Fibroblast of gingiva (primary cell): Measurements from ENCODE around the gene TCAF1.
"Not testable (repeated sequence)": the region's sequence is repeated elsewhere in the genome, so short reads cannot be mapped to it uniquely, and the experiment has no call there.

Experiments used
- DNase-seq: peaks from one replicate; pipeline ENCODE4 v3.0.0-alpha.2; 2011; ENCODE audit warnings: low read depth

TCAF1 gene

DNA sequence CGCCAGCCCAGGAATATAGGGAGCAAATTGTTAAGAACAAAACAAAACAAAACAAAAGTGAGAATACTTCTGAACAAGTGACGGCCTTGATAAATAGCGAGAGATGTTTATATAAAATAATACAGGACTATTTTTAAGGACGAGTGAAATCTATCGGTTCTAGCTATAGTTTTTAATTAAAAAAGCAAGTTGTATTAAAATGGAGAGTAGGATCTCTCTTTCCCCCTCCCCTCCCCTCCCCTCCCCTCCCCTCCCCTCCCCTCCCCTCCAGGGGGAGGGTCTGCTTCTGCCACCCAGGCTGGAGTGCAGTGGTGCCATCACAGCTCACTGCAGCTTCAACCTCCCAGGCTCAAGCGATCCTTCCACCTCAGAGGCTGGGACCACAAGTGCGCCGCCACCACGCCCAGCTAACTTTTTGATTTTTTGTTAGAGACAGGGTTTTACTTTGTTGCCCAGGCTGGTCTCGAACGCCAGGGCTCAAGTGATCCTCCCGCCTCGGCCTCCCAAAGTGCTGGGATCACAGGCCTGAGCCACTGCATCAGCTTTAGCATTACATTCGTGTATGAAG lies 440 bp upstream of the TCAF1 start:
- no peak for DNase-seq

GRCh38 chr7:143901332-143901667 lies 676 bp downstream of the TCAF1 start:
- peak; percentile 44 for DNase-seq

GRCh38 chr7:143900230-143900766 lies 1.7 kb downstream of the TCAF1 start:
- no peak for DNase-seq

GRCh38 chr7:143898810-143899209 lies 3.2 kb downstream of the TCAF1 start:
- DNase-seq, result no peak

GRCh38 chr7:143896667-143897066 lies 5.3 kb downstream of the TCAF1 start:
- no peak for DNase-seq

- no peak for DNase-seq
These were observed 9.3 kb downstream of the TCAF1 start for GRCh38 chr7:143892527-143893300.

- no peak for DNase-seq
These were observed 10.5 kb downstream of the TCAF1 start for GRCh38 chr7:143891457-143891856.

- DNase-seq, result no peak
These were observed 11.4 kb downstream of the TCAF1 start for GRCh38 chr7:143890558-143890957.

DNA sequence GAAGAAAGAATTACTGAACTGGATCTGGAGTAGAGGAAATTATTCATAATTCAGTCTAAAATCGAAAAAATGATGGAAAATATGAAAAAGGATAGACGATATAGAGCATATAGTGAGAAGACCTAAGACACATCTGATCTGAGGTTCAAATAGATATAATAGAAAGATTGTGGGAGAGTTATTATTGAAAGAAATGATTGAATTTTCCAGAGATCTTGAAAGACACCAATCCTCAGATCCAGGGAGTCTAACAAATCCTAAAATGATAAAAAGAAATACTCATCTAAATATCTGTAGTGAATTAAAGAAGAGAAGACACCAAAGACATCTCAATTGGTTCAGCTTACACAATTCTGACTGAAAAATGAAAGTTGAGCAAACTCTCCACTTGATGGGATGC lies 12.9 kb downstream of the TCAF1 start:
- no peak for DNase-seq

- no peak for DNase-seq
These were observed 15.0 kb downstream of the TCAF1 start for GRCh38 chr7:143886826-143887477.

DNA sequence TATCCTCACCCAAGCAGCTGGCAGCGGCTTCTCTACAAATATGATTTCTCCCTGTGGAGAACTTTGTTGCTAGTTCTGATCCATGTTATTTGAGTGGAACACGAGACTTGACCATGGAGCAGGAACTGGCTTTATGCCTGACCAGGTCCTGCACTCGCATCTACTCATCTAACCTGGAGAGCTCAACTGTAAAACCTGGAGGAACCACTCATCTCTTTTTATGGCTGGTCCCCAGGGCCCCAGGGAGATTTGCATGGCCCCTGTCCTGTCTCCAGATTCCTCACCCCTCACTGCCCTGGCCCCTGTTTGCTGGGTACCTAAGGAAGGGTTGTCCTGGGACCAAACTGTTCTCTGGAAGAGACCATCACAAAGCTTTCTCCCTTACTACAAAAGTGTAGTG lies 16.0 kb downstream of the TCAF1 start:
- DNase-seq, result no peak

GRCh38 chr7:143884969-143885559 lies 16.9 kb downstream of the TCAF1 start:
- DNase-seq, result peak; percentile 73

DNA sequence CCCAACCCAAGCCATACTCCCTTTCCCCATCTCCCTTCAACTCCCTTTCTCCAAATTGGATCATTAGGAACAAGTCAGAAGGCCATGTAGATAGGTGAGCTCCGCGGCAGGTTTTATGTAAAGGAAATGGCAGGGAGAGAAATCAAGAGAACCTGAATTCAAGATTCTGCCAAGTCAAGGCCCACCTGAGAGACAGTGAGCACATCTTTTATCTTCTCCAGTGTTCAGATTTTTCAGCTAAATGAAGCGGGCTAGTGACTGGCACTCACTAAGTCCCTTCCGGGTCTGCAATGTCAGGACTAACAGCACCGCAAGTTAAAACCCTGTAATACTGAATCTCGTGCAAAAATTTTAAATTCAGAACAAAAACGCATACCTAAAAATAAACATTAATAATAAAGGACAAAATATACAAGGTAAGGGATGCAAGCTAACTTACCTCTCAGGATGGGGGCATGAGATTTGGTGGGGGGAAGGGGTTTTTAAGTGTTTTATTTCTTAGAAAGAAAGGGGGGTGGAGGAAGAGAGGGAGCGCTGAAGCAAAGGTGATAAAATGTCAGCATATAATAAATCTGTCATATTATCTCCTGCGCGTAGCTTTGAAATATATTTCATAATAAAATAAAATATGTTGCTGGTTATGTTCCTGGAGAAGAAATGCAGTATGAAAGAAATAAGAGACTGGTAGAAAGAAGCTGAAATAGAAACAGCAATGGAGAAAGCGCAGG lies 17.6 kb downstream of the TCAF1 start:
- no peak for DNase-seq

DNA sequence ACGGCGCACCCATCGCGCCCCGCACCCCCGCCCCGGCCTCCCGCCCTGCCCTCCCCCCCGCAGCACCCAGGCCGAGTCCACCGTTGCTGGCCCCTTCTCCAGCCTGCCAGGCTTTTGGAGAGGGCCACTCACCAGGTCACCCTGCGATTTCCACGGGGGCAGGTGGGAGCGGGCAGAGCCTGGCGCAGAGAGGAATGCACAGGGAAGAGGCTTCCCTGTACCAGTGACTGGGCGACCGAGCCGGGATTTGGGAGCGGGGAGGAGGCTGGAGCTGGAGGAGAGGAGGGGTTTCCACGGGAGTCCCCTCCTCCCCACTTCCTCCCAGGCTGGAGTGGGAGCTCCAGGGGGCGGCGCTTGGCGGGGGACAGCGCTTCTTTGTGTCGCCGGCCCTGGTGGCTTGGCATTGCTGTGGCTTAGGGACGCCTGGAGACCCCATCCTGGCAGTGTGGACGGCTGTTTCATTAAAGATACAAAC lies 19.3 kb downstream of the TCAF1 start:
- DNase-seq, result peak; percentile 66

GRCh38 chr7:143882020-143882603 lies 19.9 kb downstream of the TCAF1 start:
- peak; percentile 71 for DNase-seq

DNA sequence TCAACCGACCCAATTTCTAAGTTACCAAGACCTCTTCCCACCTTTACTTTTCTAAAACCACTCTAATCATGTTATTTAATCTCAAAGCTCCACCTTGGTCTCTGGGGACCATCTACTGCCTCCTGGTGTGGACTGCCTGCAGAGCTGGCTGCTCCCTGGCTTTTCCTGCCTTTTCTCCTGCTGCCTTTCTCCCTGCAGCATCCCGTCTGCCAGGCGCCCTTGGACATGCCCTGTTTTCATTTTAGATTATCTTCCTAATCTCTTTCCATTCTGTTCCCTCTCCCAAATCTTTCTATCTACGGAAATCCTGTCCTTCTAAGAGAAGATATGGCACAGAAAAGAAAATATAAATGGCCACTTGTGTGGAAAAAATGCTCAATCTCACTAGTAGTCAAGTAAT lies 23.1 kb downstream of the TCAF1 start:
- DNase-seq, result no peak

- DNase-seq, result no peak
These were observed 24.9 kb downstream of the TCAF1 start for GRCh38 chr7:143877098-143877497.

GRCh38 chr7:143876218-143876617 lies 25.8 kb downstream of the TCAF1 start:
- DNase-seq, result no peak

GRCh38 chr7:143873242-143873641 lies 28.7 kb downstream of the TCAF1 start:
- not testable (repeated sequence) for DNase-seq

GRCh38 chr7:143871534-143871933 lies 30.4 kb downstream of the TCAF1 start:
- not testable (repeated sequence) for DNase-seq

DNA sequence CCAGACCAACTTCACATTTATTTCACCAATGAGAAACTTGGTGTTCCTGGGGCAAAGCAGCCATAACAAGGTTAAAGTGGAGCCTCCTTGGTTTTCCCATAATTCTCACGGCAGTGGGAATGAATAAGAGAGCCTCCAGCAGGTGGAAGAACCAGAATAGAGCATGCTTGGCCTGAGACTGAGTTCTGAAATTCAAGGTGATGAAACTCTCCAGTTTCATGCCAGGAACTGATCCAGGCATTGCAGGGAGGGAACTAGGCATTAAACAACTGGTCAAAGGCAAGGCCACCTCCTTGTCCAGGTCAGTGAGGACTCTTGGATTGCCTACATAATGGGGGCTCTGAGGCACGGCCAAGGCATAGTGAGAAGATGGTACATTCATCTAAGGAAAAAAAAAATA lies 44.0 kb downstream of the TCAF1 start:
- not testable (repeated sequence) for DNase-seq

DNA sequence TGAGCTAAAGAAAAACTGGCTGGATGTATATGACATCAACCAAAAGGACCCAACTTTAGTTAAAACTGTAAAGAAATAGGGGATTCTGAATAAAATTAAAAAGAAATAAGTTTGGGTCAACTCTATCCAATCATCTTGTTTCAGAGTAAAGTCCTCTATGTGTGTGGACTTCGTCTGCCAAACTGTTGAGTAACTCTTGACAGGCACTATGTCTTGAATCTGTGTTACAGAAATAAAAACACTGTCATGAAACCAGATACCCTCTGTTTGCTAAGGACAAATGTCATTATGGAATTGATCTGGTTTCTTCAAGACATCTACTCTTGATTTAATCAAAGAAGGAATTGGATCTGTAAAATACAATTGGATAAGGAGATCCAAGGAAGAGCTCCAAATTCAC lies 46.5 kb downstream of the TCAF1 start:
- DNase-seq, result not testable (repeated sequence)
